NCI-H2107 (cell line): Measurements from ENCODE around the gene POLR2A.

Experiments
- DNase-seq: peaks from one replicate; lab custom pipeline; 2025; lab: John Stamatoyannopoulos, UW

The POLR2A gene

GRCh38 chr17:7484067-7484918 is at the start of gene POLR2A:
Gene POLR2A, plus strand, starts transcription at chr17:7484366.
- DNase-seq, result peak; percentile 80

DNA sequence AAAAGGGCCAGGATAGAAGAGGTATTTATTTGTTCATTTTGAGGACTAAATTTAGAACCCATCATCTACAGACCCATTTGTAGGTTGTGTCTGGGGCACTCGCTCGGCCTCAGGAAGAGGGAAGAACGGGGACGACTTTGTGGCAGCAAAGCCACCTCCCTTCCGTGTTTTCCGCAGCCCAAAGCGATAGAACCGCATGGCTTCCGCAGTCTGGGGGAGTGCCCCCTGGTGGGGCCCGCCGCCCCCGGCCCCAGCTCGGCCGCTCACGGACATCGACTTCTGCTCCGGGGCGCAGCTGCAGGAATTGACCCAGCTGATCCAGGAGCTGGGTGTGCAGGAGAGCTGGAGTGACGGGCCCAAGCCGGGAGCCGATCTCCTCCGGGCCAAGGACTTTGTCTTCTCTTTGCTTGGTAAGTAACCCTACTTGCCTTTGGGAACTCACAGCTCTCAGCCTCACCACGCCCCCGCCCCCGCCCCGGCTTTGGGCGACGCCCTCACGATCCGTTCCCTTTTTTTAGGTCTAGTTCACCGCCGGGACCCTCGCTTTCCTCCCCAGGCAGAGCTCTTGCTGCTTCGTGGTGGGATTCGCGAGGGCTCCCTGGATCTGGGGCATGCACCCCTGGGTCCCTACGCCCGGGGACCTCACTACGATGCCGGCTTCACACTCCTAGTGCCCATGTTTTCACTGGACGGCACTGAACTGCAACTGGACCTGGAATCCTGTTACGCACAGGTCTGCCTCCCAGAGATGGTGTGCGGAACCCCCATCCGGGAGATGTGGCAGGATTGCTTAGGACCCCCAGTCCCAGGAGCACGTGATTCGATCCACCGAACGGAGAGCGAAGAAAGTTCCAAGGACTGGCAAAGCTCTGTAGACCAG is 48.2 kb upstream of the POLR2A start:
- no peak for DNase-seq

DNA sequence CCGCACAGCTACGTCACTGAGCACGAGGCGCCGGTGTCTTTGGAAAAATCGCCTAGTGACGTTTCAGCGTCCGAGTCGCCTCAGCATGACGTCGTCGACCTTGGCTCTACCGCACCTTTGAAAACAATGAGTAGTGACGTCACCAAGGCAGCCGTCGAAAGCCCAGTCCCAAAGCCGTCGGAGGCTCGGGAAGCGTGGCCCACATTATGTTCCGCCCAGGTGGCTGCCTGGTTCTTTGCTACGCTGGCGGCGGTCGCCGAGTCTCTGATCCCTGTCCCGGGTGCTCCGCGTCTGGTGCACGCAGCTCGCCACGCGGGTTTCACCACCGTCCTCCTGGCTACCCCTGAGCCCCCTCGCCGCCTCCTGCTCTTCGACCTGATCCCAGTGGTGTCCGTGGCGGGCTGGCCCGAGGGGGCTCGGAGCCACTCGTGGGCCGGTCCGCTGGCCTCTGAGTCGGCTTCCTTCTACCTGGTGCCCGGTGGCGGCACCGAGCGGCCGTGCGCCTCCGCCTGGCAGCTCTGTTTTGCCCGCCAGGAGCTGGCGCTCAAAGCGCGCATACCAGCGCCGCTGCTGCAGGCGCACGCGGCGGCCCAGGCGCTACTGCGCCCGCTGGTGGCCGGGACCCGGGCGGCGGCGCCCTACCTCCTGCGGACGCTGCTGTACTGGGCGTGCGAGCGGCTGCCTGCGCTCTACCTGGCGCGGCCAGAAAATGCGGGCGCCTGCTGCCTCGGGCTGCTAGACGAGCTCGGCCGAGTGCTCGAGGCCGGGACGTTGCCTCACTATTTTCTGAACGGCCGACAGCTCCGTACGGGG is 47.4 kb upstream of the POLR2A start:
- peak; percentile 16 for DNase-seq

DNA sequence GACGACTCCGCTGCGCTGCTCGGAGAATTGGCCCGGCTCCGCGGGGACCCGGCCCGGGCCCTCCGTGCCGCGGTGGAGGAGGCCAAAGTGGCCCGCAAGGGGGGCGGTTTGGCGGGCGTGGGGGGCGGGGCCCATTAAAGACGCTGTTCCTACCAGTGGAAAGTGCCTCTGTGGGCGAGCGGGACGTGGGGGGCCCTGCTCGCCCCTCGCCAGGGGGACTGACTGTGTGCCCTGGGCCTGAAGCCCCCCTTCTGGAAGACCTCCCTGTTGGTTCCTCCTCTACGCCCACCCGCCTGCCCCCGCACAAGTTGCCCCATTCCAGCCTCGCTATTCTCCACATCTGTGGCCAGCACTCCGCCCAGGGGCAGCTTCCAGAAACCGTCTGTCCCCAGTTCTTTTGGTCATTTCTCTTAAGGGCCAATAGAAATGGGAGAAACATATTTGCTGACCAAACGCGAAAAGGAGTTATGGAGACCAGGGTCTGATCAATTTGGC is 46.8 kb upstream of the POLR2A start:
- no peak for DNase-seq

DNA sequence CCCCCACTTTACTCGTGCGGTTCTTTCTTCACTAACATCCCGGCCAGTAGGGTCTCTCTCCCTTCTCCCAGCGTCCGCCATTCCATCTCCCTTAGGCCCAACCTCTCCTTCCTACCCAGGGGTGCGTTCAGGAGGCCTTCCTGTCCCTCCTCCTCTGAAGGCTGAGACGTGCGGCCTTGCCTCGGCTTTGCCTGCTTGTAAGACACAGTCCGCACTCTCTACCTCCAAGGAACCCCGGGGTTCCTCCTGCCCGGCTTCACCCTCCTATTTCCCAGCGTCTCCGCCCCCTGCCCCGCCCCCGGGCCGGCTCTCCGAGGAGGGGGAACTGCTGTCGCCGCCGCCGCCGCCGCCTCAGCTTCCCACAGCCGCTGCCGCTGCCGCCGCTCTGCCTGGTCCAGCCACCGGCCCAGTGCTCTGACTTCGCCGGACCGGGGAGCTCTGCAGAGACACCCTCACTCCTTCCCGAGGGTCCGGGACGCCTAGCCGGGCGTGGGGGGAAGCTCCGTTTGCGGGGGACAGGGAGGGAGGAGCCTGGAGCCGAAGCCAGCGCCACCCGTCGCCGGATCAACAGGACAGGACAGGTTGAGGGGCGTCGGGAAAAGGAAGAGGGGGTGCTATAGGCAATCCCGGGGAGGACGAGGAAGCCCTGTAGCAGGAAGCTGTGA is 46.1 kb upstream of the POLR2A start:
- DNase-seq, result no peak

- DNase-seq, result no peak
Measured at GRCh38 chr17:7438656-7439460, 45.3 kb upstream of the POLR2A start.

DNA sequence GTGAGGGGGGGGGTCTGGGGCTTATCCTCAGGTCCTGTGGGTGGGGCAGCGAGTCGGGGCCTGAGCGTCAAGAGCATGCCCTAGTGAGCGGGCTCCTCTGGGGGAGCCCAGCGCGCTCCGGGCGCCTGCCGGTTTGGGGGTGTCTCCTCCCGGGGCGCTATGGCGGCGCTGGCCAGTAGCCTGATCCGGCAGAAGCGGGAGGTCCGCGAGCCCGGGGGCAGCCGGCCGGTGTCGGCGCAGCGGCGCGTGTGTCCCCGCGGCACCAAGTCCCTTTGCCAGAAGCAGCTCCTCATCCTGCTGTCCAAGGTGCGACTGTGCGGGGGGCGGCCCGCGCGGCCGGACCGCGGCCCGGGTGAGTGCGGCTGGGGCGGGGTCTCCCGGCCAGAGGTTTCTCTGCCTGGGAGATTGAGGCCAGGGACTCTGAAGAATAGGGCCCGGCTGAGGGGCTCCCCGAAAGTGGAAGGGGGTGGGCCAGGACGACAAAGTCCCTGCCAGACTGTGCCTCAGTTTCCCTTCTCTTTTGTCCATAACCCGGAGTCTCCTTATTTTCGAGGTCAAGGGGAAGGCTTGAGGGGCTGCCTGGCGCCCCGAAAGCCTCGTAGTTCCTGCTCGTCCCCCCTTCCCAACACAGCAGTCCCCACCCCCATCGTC is 44.6 kb upstream of the POLR2A start, which contains the start of gene FGF11:
Gene FGF11, plus strand, starts transcription at position 51 of the 651 bp plus-strand sequence. Its CDS starts 109 bp downstream, at position 160.
- DNase-seq, result no peak

DNA sequence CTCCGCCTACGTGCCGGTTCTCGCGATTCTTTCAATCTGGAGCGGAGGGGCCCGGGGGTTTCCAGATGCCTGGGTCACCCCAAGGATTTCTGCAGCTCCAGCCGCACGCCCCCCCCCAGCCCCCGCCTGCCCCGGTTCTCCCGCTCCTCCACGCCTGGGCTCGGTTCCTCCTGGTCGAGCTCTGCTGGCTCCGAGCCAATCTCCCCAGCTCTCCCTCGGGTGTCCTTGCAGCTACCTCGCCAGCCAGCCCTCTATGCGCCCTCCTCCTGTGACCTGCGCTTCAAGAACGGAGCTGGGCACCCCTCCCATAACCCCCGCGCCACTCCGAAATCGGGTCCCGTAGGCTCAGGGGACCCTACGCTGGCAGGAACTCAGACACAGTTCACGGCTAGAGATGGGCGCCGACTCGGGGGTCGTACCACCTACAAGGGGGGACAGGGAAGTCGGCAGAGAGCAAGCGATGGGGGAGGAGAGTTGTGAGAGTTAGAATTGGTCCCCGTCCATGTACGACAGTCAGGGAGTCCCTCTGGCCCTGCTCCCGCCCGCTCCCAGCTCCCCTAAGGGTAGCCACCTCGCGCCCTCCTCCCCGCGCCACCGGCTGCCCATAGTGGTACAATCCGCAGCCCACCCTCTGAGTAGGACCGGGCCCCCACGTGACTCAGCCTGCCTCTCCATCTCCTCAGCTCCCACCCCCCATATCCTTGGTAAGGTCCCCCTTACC is 43.9 kb upstream of the POLR2A start:
- peak; percentile 8 for DNase-seq

- no peak for DNase-seq
Measured at GRCh38 chr17:7440834-7441195, 43.4 kb upstream of the POLR2A start.

DNA sequence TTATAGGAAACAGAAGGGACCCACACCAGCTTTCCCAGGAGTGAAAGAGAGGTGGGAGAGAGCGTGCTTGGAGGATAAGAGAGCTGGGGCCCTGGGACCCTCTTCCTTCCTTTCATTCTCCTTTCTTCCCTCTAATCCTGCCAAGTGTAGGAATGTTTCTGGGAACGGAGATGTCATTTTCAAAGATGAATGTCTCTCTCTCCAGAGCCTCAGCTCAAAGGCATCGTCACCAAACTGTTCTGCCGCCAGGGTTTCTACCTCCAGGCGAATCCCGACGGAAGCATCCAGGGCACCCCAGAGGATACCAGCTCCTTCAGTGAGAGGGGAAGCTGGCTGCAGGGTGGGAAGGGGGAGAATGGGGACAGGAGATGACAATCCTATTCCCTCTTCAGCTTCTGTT is 42.9 kb upstream of the POLR2A start:
- DNase-seq, result no peak

GRCh38 chr17:7442142-7442541 is 42.0 kb upstream of the POLR2A start:
- DNase-seq, result no peak

- no peak for DNase-seq
Measured at GRCh38 chr17:7443499-7444485, 40.4 kb upstream of the POLR2A start.

DNA sequence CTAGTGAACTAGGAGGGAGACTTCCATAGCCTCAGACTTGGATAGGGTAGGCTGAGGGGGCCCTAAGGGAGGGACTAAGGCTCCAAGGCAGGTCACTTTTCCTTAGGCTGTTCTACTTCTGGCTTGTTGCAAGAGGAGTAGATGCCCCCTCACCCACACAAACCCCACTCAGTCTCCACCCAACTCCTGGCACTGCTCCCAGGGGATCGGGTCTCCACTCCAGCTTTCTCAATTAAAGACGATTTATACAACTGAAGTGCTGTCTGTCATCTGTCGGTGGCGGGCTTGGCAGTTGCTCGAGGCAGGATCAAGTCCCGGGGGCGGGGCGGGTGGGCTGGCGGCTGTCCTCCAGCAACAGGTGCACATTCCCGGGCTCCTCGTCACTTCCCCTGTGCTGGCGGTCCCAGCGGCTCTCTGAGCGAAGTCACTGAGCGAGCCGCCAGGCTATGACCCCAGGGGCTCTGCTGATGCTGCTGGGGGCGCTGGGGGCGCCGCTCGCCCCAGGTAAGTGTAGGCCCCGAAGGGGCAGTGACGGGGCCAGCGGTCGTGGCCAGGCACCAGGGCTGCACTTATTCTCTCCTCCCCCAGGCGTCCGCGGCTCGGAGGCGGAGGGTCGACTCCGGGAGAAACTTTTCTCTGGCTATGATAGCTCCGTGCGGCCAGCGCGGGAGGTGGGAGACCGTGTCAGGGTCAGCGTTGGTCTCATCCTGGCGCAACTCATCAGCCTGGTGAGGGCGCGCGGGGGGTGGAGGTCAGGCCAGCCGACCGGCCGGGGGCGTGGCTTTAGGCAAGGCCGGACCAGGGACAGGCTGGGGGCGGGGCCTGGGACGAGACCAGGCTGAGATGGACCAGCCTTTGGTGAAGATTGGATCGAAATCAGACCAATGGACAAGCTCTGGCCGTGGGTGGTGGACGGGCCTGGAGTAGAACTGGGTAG is 39.2 kb upstream of the POLR2A start, which contains the start of gene CHRNB1:
Gene CHRNB1, plus strand, starts transcription at position 380 of the 937 bp plus-strand sequence. Its CDS starts 67 bp downstream, at position 447.
- DNase-seq, result peak; percentile 16

DNA sequence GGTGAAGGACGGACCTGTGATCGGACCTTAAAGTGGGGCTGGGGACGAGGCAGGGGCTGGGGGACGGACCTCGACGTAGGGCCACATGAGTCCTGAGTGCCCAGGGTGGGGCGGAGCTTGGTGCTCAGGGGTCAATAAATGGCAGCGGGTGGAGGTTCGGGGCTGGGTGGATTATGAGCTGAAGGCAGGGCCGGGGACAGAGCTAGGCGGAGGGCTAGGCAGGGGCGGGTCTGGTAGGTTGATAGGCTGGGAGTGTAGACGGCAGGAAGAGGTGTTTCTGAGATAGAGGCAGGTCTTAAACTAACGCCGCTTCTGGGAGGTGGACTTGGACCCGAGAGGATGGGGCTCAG is 38.6 kb upstream of the POLR2A start:
- no peak for DNase-seq

GRCh38 chr17:7448461-7448860 is 35.7 kb upstream of the POLR2A start:
- DNase-seq, result no peak

DNA sequence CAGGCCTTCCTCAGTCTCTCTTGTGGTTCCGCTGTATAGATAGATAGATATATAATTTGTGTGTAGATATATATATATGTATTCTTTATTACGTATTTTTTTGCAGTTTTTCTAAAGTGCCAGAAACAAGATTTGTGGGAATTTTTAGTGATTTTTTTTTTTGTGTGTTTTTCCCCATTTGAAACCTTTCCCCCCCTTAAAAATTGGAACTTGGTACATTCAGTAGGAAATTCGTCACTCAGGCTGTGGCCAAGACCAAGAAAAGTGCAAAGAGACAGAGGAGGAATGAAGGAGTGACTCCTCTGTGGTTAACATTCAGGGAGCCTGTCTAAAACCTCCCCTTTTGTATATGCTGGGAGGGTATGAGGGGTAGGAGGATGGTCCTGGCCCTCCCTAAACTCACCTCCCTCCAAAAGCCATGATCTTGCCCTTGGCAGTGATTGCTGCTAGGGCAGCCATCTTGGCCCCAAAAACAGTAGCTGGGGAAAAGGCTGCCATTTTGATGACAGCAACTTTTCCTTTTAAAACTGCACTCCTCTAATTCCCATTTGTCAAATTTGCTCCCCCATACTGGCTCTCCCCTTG is 24.1 kb upstream of the POLR2A start:
- no peak for DNase-seq
